Colonic mucosa (tissue), 4 donors: ENCODE data around the gene USE1. TPM values are rescaled to one million over a fixed set of nuclear protein-coding genes. Genes with fewer than 3 reads are reported as not detected.

Source experiments
- DNase-seq: peaks from one replicate; pipeline ENCODE4 v3.0.0-alpha.2; 2020
- H3K27ac ChIP-seq: fragments of 200-600 bp; one replicate; pipeline ENCODE4 v1.8.0; 2021
- H3K27me3 ChIP-seq: fragments of 200-600 bp; one replicate; pipeline ENCODE4 v1.8.0; 2021
- H3K36me3 ChIP-seq: fragments of 200-600 bp; one replicate; pipeline ENCODE4 v1.8.0; 2021
- H3K4me1 ChIP-seq: fragments of 200-600 bp; one replicate; pipeline ENCODE4 v1.8.0; 2021; ENCODE audit warnings: mild to moderate bottlenecking
- H3K4me3 ChIP-seq: fragments of 200-600 bp; one replicate; pipeline ENCODE4 v1.8.0; 2021
- H3K9ac ChIP-seq, 2 donors: one replicate each; pipeline ENCODE4 v1.7.0; 2013; ENCODE audit warnings: control low read depth in 2 of 2, low read depth in 2 of 2, low read length in 2 of 2
- H3K9me3 ChIP-seq: fragments of 200-600 bp; one replicate; pipeline ENCODE4 v1.8.0; 2021
- intact Hi-C: fragments of 100-400 bp; cut with DNase I; formaldehyde crosslinking; loops from one replicate; pipeline ENCODE4 v1.14.1; 2022
- total RNA-seq, 2 donors: library from RNA; stranded (reverse); fragmentation: NEBNext Ultra II Directional in 1 of 2; extraction: Animal tissue kit (Norgen Biotek cat#: 25700) in 1 of 2; gene quantifications; one replicate each; pipeline ENCODE4 v1.2.1, GENCODE V29; 2021
- TF ChIP-seq, protein P1 (sequence below): fragments of 200-600 bp; IDR thresholded peaks from one replicate; pipeline ENCODE4 v1.8.0; 2022; ENCODE audit warnings: antibody characterized with exemption, mild to moderate bottlenecking
- donor health status: healthy.
- donor health status: DM: no; HTN: no; CAD: no.
- donor health status: DM: no; HTN: no; CAD: no.

The USE1 gene
- total RNA-seq, 2 donors from 2014 or later = 18.2 to 22.4 TPM

DNA sequence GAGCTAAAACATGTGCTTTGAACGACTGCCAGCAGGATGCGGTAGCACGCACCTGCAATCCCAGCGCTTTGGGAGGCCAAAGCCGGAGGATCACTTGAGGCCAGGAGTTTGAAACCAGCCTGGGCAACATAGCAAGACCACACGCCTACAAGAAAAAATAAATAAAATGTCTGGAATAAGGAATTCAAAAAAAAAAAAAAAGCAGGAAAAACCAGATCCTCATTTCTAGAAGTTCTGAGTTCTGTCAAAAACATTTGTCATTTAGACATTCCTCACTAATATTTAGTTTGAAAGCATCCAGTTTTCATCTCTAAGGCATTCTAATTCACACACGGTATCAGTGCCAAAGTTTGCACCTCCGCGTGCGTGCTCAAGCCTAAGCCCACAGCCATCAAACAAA, 36.9 kb upstream of the USE1 start:
- TF ChIP-seq, protein P1, sequence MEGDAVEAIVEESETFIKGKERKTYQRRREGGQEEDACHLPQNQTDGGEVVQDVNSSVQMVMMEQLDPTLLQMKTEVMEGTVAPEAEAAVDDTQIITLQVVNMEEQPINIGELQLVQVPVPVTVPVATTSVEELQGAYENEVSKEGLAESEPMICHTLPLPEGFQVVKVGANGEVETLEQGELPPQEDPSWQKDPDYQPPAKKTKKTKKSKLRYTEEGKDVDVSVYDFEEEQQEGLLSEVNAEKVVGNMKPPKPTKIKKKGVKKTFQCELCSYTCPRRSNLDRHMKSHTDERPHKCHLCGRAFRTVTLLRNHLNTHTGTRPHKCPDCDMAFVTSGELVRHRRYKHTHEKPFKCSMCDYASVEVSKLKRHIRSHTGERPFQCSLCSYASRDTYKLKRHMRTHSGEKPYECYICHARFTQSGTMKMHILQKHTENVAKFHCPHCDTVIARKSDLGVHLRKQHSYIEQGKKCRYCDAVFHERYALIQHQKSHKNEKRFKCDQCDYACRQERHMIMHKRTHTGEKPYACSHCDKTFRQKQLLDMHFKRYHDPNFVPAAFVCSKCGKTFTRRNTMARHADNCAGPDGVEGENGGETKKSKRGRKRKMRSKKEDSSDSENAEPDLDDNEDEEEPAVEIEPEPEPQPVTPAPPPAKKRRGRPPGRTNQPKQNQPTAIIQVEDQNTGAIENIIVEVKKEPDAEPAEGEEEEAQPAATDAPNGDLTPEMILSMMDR = no peak

DNA sequence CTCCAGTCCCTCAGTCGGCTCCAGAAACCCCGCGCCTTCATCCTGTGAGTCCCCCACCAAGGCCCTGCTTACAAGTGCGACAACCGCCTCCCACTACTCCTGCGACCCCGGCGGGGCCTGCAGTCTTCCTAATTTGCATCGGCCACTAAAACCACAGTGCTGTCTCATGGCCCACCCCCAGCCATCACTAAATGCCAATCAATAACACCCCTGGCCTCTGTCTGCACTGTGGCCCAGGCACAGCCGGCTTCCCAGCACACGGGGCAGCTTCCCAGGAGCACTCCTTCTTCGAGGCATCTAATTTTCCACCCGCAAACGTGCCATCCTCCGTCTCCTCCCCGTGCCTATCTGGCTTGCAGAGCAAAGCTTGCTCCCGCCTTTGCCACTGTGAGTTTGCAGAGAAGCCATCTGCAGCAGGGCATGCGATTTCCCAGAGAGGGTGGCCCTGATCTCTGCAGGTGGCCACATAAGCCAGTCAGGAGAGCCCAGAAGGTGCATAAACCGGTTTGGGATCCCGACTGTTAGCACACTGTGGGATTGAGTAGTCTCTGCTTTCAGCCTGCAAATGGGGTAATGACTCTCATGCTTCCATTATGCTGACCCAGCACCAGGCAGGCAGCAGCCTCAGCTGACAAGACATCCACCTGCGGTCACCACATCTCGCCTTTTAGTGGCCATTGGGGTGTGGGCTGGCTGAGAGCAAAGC, 34.0 kb upstream of the USE1 start:
- Histone ChIP-seq H3K9ac (no peak overlapping the region), H3K36me3 (peaks cover 4% of the 10 kb centered on the region), H3K27ac (no peak overlapping the region), H3K4me3 (no peak overlapping the region), H3K9me3 (no peaks in the 10 kb centered on the region), H3K27me3 (no peaks in the 10 kb centered on the region), H3K4me1 (no peaks in the 10 kb centered on the region)
- intact Hi-C loops = no loop called here
- no peak for DNase-seq
- TF ChIP-seq, protein P1 = no peak

More for the DNA sequence above, 36.9 kb upstream of the USE1 start:
- no peak overlapping the region for H3K9ac ChIP-seq
- no peak overlapping the region for H3K4me3 ChIP-seq
- no peaks in the 10 kb centered on the region for H3K9me3 ChIP-seq
- H3K4me1 ChIP-seq = no peaks in the 10 kb centered on the region
- no peaks in the 10 kb centered on the region for H3K27me3 ChIP-seq
- intact Hi-C loops = no loop called here
- peaks cover 4% of the 10 kb centered on the region for H3K36me3 ChIP-seq
- DNase-seq = no peak
- H3K27ac ChIP-seq = no peak overlapping the region

DNA sequence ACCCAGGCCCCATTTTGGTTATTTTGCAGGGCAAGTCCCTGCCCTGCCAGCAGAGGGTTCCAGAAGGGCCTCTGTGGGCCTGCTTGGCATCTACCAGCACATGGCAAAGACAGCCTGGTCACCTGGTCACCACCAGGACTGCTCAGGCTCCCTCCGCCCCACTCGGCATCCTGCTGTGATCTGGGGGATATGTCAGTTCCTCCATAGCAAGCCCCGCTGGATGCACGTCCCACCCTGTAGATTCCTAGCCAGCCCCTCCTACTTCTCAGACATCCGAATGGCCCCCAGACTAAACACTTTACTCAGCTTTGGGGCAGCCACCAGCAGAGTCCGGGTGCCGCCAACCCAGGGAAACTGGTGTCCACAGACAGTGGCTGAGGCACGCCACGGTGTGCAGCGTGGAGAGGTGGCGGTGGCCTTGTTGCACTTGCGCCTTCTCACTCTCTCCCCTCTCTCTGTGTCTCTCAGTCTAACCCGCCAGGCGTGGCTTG, 31.8 kb upstream of the USE1 start:
- Histone ChIP-seq H3K4me1 (no peaks in the 10 kb centered on the region), H3K36me3 (peaks cover 6% of the 10 kb centered on the region), H3K27ac (no peak overlapping the region), H3K9me3 (no peaks in the 10 kb centered on the region), H3K9ac (no peak overlapping the region), H3K27me3 (no peaks in the 10 kb centered on the region), H3K4me3 (no peak overlapping the region)
- TF ChIP-seq, protein P1 = no peak
- DNase-seq = no peak
- intact Hi-C loops = no loop called here

DNA sequence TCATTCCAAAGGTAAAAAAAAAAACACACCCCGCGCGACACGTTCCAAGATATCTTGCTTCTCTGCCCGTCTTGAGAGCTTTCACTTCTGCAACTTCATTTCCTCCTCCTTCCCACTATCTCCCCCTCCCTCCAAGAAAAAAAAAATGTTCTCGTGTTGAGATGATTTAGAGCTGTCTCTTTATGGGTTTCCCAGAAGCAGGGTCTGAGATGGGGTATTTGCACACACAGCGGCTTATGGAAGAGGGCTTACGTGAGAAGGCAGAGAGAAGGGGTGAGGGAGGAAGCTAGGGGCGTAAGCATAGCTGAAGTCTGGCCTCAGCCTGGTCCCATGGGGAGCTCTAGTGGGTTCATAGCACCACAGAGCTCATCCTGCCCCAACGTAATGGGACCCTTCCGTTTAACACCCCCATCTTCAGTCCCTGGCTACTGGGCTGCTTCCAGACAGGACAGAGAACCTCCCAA, 31.3 kb upstream of the USE1 start:
- H3K4me3 ChIP-seq = no peak overlapping the region
- peaks cover 6% of the 10 kb centered on the region for H3K36me3 ChIP-seq

DNA sequence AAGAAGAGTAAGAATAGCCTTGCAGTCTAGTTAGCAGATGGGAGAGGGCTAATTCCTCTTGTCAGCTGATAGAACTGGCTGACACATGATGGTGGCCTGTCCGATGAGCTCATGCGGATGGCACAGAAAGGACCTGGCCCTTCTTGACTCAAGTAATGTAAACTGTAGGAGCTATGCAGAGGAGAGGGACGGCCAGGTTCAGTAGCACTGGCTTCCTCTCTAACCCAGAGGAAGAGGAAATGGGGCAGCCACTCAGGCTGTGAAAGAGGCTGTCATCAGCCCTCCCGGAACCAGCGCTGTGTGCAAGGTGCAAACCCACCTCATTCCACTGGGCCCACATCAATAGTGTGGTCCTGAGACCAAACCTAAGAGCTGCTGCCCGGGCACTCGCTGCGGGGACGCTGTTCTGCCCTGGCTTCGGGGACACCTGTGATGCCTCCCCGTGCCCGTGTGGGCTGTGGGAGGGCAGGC, 30.8 kb upstream of the USE1 start:
- DNase-seq = no peak
- Histone ChIP-seq H3K4me3 (no peak overlapping the region), H3K27ac (peak overlapping the region; percentile 21), H3K36me3 (peaks cover 6% of the 10 kb centered on the region), H3K4me1 (no peaks in the 10 kb centered on the region), H3K9ac (no peak overlapping the region), H3K27me3 (no peaks in the 10 kb centered on the region), H3K9me3 (no peaks in the 10 kb centered on the region)
- TF ChIP-seq, protein P1 = no peak
- intact Hi-C loops = no loop called here

More for the DNA sequence above, 31.3 kb upstream of the USE1 start:
- H3K9ac ChIP-seq = no peak overlapping the region
- no peaks in the 10 kb centered on the region for H3K4me1 ChIP-seq
- H3K27me3 ChIP-seq = no peaks in the 10 kb centered on the region
- H3K27ac ChIP-seq = peak overlapping the region; percentile 21
- TF ChIP-seq, protein P1 = no peak
- intact Hi-C loops = no loop called here
- DNase-seq = no peak
- no peaks in the 10 kb centered on the region for H3K9me3 ChIP-seq
